Cardiac fibroblast (primary cell): ENCODE results near the gene SLFNL1.
A peak's percentile ranks its signal among the peaks of the same experiment; 100 is the strongest.

ENCODE experiments used
- DNase-seq, 2 donors: peaks; one replicate each; pipeline versions ENCODE4 v3.0.0 to v3.0.0-alpha.2; 2010; ENCODE audit warnings: low read depth in 2 of 2
- H3K4me3 ChIP-seq, 2 donors: replicated peaks in 1 of 2; 1 replicate in 1 of 2; 2 replicates in 1 of 2; pipeline ENCODE4 v1.5.1; 2011; ENCODE audit warnings: low read depth in 2 of 2, low read length in 2 of 2, mild to moderate bottlenecking in 2 of 2, moderate library complexity in 1 of 2
- CTCF ChIP-seq: IDR thresholded peaks from one replicate; pipeline ENCODE4 v1.5.1; 2011; ENCODE audit warnings: low read depth, mild to moderate bottlenecking, low read length, inconsistent platforms

SLFNL1 gene

GRCh38 chr1:41021526-41022308 is at the start of gene SLFNL1:
Gene SLFNL1 (minus strand): TSS chr1:41021725. CDS start chr1:41020660, 1,065 bp downstream.
- TF ChIP-seq CTCF: peak; percentile 14
- H3K4me3 ChIP-seq: no peak within 1 kb of the TSS
- DNase-seq: peak; percentile 48 to 53

- no peak for DNase-seq
- H3K4me3 ChIP-seq: no peak overlapping the region
- TF ChIP-seq CTCF: no peak
Measured at GRCh38 chr1:41056907-41057306, 35.4 kb upstream of the SLFNL1 start.

GRCh38 chr1:41053316-41053715 is 31.8 kb upstream of the SLFNL1 start:
- no peak for TF ChIP-seq CTCF
- DNase-seq: no peak
- no peak overlapping the region for H3K4me3 ChIP-seq

- H3K4me3 ChIP-seq: no peak overlapping the region
- DNase-seq: no peak
- TF ChIP-seq CTCF: no peak
Measured at GRCh38 chr1:41051022-41051421, 29.5 kb upstream of the SLFNL1 start.

- no peak for DNase-seq
- TF ChIP-seq CTCF: no peak
- H3K4me3 ChIP-seq: no peak overlapping the region
Measured at GRCh38 chr1:41048540-41048939, 27.0 kb upstream of the SLFNL1 start.

- no peak for TF ChIP-seq CTCF
- H3K4me3 ChIP-seq: no peak overlapping the region
- DNase-seq: no peak
Measured at GRCh38 chr1:41046347-41046775, 24.8 kb upstream of the SLFNL1 start.
